Body of pancreas (tissue), 4 donors: Measurements from ENCODE around the gene ATG10. TPM values are rescaled to one million over a fixed set of nuclear protein-coding genes. Genes with fewer than 3 reads are reported as not detected.
A peak's percentile ranks its signal among the peaks of the same experiment; 100 is the strongest.

Source experiments
- ATAC-seq: fragments of 150-250 bp; one replicate; pipeline ENCODE4 v1.9.1; 2016
- DNase-seq, 4 donors: peaks; one replicate each; pipeline ENCODE4 v3.0.0-alpha.2; 2019
- H3K27ac ChIP-seq, 4 donors: fragments of 200-600 bp; sonication (generic); 1 replicate in 3 of 4; 2 replicates in 1 of 4; pipeline versions ENCODE4 v1.5.1 to v1.6.1; 2016 to 2019; ENCODE audit warnings: mild to moderate bottlenecking in 1 of 4, mixed read lengths in 1 of 4, moderate library complexity in 1 of 4
- H3K27me3 ChIP-seq, 2 donors: fragments of 200-600 bp; sonication (generic); one replicate each; pipeline ENCODE4 v1.6.0; 2016; ENCODE audit warnings: mild to moderate bottlenecking in 1 of 2
- H3K36me3 ChIP-seq, 2 donors: fragments of 200-600 bp; sonication (generic); replicated peaks in 1 of 2; 2 replicates each; pipeline ENCODE4 v1.5.1; 2016; ENCODE audit warnings: low read depth in 2 of 2; ENCODE audit not compliant: insufficient read depth in 1 of 2
- H3K4me1 ChIP-seq: fragments of 200-600 bp; sonication (generic); one replicate; pipeline ENCODE4 v1.6.0; 2016
- H3K4me3 ChIP-seq, 2 donors: fragments of 200-600 bp; sonication (generic); 1 replicate in 1 of 2; 2 replicates in 1 of 2; pipeline ENCODE4 v1.5.1; 2016 to 2019
- H3K9me3 ChIP-seq, 3 donors: fragments of 200-600 bp; sonication (generic); 1 replicate in 2 of 3; 2 replicates in 1 of 3; pipeline ENCODE4 v1.5.1; 2016
- POLR2A ChIP-seq, 3 donors: fragments of 450-650 bp; IDR thresholded peaks; one replicate each; pipeline ENCODE4 v1.6.1; 2016; ENCODE audit warnings: antibody characterized with exemption in 3 of 3, mild to moderate bottlenecking in 2 of 3
- WGBS, 2 donors: methylation state at CpG; one replicate each; pipeline ENCODE4 v1.1.5; 2017; 5-methylcytosine and 5-hydroxymethylcytosine counted together
- intact Hi-C: fragments of 100-400 bp; cut with DNase I; formaldehyde crosslinking; loops from one replicate; pipeline ENCODE4 v1.15.1; 2023
- total RNA-seq, 2 donors: library from RNA; depleted of rRNA; stranded (reverse); fragments of >200 nt; gene quantifications; one replicate each; pipeline ENCODE4 v1.1.0, GENCODE V29; 2016
- TF ChIP-seq, protein P1 (sequence below), 7 experiments: fragments of 450-650 bp in 4 of 7; fragments of 200-600 bp in 3 of 7; sonication (generic) in 3 of 7; IDR thresholded peaks; one replicate each; pipeline ENCODE4 v1.5.1; 2016 to 2019; ENCODE audit warnings: antibody characterized with exemption in 7 of 7

ATG10 gene
- total RNA-seq, 2 donors from 2014 or later = 2.9 to 4.6 TPM

DNA sequence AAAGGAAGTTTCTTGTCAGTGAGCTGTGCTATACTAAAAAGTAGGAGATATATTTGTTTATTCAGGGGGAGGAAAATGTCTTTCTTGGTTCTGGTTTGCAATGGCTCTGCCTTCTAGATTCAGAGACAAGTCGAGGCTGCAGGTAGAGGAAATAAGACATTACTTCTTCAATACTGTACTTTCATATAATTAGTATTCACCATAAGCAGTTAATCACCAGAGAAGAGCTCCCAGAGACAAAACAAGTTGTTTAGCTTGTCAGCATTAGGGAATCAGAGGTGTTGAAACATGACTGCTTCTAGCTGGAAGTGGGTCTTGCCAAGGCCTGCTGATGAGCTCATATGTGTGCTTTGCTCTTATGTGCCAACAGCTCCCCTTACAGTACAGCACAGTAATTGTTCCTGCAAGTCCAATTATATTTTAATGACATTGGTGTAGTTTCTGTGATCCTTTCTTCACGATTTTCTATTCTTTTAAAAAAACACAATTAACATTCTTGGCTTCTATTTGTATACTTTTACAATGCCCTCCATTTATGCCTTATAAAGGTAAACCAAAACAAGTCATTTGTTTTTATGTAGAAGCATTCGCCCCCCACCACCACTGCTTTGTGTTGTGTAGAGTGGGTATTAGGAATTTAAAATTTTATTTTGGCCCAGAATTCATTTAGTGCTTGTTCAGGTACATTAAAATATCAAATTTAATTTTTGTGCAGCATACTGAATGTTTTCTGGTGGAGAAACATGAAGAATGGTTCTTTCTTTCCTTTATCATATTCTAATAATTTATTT, 194.1 kb downstream of the ATG10 start:
- 33 to 43% methylated on average over 3 of the region's 3 CpGs for WGBS, 2 donors
- TF ChIP-seq, protein P1, sequence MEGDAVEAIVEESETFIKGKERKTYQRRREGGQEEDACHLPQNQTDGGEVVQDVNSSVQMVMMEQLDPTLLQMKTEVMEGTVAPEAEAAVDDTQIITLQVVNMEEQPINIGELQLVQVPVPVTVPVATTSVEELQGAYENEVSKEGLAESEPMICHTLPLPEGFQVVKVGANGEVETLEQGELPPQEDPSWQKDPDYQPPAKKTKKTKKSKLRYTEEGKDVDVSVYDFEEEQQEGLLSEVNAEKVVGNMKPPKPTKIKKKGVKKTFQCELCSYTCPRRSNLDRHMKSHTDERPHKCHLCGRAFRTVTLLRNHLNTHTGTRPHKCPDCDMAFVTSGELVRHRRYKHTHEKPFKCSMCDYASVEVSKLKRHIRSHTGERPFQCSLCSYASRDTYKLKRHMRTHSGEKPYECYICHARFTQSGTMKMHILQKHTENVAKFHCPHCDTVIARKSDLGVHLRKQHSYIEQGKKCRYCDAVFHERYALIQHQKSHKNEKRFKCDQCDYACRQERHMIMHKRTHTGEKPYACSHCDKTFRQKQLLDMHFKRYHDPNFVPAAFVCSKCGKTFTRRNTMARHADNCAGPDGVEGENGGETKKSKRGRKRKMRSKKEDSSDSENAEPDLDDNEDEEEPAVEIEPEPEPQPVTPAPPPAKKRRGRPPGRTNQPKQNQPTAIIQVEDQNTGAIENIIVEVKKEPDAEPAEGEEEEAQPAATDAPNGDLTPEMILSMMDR (IDR thresholded peaks at IDR 0.05) = peak; percentile 39 to 97 (median 94)
- TF ChIP-seq POLR2A (IDR thresholded peaks at IDR 0.05) = no peak
- ATAC-seq (peak; percentile 99), DNase-seq (peak; percentile 72 to 93 (median 88))
- H3K4me1 ChIP-seq = peaks cover 32% of the 10 kb centered on the region
- peak overlapping the region; percentile 26 to 73 (median 54) for H3K27ac ChIP-seq
- no peaks in the 10 kb centered on the region for H3K9me3 ChIP-seq
- no peaks in the 10 kb centered on the region for H3K27me3 ChIP-seq
- no peak overlapping the region for H3K4me3 ChIP-seq
- intact Hi-C loops = no loop called here
- H3K36me3 ChIP-seq = no peaks in the 10 kb centered on the region

DNA sequence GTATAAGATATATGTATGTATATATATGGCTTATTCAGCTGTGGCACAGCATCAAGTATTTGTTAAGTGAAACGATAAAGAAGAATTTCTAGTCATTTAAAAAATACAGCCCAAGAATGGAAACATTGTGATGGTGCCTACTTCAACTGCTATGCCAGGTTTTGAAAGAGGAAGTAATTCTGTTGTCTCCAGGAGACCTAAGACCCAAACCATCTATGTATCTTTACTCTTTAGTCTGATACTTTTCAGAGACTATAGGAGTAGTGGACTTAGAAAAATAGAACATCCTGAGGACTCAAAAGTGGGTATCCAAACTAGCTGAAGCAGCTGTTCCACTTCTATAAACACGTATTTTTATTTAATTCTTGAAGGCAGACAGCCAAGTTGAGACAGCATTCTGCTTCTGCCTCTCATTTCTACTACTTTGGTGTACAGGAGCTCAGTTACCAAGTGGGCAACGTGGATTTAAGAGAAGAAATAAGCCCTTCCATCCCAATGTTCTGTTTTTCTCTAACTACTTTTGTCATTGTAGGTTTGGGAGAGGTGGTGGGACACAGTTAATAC, 195.6 kb downstream of the ATG10 start:
- TF ChIP-seq, protein P1 (IDR thresholded peaks at IDR 0.05) = no peak
- no peak for TF ChIP-seq POLR2A (IDR thresholded peaks at IDR 0.05)
- no peak overlapping the region for H3K4me3 ChIP-seq
- H3K27me3 ChIP-seq = no peaks in the 10 kb centered on the region
- no peaks in the 10 kb centered on the region for H3K9me3 ChIP-seq
- WGBS, 2 donors = 63 to 68% methylated on average over 3 of the region's 3 CpGs
- ATAC-seq = no peak
- intact Hi-C loops = no loop called here
- DNase-seq = no peak
- H3K36me3 ChIP-seq = no peaks in the 10 kb centered on the region
- no peak overlapping the region for H3K27ac ChIP-seq
- H3K4me1 ChIP-seq = peaks cover 32% of the 10 kb centered on the region

DNA sequence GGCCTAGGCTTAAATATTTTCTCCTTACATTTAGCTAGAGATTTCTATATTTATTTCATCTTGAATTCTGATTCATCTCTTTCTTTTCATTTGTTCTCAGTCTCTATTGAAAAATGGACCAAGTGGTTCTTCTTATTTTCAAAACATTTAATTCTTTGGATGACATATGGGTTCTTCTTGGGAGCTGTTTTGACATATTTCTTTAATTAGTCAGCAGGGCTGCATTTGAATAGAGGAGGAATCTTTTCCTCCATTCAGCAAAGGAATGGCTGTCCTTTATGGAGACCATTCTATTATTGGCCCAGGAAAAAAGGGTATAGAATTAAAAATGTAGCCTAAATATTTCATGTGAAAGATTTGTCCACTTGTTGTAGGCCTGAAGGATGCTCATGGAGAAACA, 196.5 kb downstream of the ATG10 start:
- no peaks in the 10 kb centered on the region for H3K9me3 ChIP-seq
- no peaks in the 10 kb centered on the region for H3K36me3 ChIP-seq
- no peak for DNase-seq
- no peak overlapping the region for H3K27ac ChIP-seq
- no peak overlapping the region for H3K4me3 ChIP-seq
- ATAC-seq = no peak
- peaks cover 29% of the 10 kb centered on the region for H3K4me1 ChIP-seq
- TF ChIP-seq, protein P1 (IDR thresholded peaks at IDR 0.05) = no peak
- no peak for TF ChIP-seq POLR2A (IDR thresholded peaks at IDR 0.05)
- intact Hi-C loops = no loop called here
- H3K27me3 ChIP-seq = no peaks in the 10 kb centered on the region

DNA sequence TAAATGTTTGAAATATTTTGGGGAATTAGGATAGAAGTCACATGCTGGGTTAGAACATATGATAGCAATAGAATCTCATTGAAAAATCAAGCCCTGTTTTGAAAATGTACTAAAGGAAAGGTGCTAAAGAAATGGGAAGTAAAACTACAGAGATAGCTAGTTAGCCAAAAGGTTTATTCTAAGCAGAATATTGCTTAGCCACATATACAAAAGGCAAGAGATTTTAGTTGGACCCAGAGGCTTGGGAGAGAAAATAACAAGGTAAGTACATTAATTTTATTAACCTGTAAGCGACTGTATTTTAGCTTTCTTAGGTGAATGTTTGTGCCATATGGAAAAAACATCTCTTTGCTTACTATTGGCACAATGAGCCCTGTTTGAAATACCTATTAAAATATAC, 198.1 kb downstream of the ATG10 start:
- 100% methylated on average over 1 of the region's 1 CpG for WGBS, 2 donors
- no peaks in the 10 kb centered on the region for H3K27me3 ChIP-seq
- DNase-seq (no peak), ATAC-seq (no peak)
- TF ChIP-seq POLR2A (IDR thresholded peaks at IDR 0.05) = no peak
- TF ChIP-seq, protein P1 (IDR thresholded peaks at IDR 0.05) = no peak
- H3K27ac ChIP-seq = no peak overlapping the region
- H3K4me3 ChIP-seq = no peak overlapping the region
- H3K36me3 ChIP-seq = no peaks in the 10 kb centered on the region
- H3K9me3 ChIP-seq = no peaks in the 10 kb centered on the region
- H3K4me1 ChIP-seq = peaks cover 13% of the 10 kb centered on the region
- intact Hi-C loops = loop anchor here (10.0 kb wide), 1 partner anchor 665 kb away; no protein-coding TSS in a partner anchor
